Naive thymus-derived CD4-positive, alpha-beta T cell (primary cell): ENCODE measurements around the gene NOX5. TPM values are rescaled to one million over a fixed set of nuclear protein-coding genes. Genes with fewer than 3 reads are reported as not detected.

ENCODE experiments used
- ATAC-seq: fragments of 150-1000 bp; cut with Tn5 transposase; 2 replicates; pipeline ENCODE4 v1.10.0; 2021; ENCODE audit warnings: mild to moderate bottlenecking, moderate library complexity
- CTCF ChIA-PET: fragments of 350-600 bp; sonication (Branson Sonifier 250); formaldehyde crosslinking; loops from one replicate; lab custom pipeline; 2021; ENCODE audit warnings: antibody characterized with exemption; lab: Charles Lee
- POLR2A ChIA-PET: fragments of 350-600 bp; sonication (Branson Sonifier 250); formaldehyde crosslinking; loops from one replicate; lab custom pipeline; 2021; ENCODE audit warnings: antibody characterized with exemption, inconsistent platforms; lab: Charles Lee
- DNase-seq, 9 donors: peaks; one replicate each; pipeline versions ENCODE4 v3.0.0 to v3.0.0-alpha.2; 2020 to 2022; ENCODE audit warnings: mixed read lengths in 1 of 9
- H3K27ac ChIP-seq: one replicate; pipeline ENCODE4 v1.7.0; 2013; ENCODE audit warnings: mild to moderate bottlenecking, low read depth, low read length, moderate library complexity
- H3K27me3 ChIP-seq, 2 donors: one replicate each; pipeline ENCODE4 v1.7.0; 2013; ENCODE audit warnings: low read length in 2 of 2, mild to moderate bottlenecking in 2 of 2, moderate library complexity in 2 of 2; ENCODE audit not compliant: control insufficient read depth in 2 of 2, insufficient read depth in 2 of 2
- H3K36me3 ChIP-seq, 3 experiments: 1 replicate in 2 of 3; 2 replicates in 1 of 3; pipeline ENCODE4 v1.7.0; 2013; ENCODE audit warnings: low read length in 3 of 3, mild to moderate bottlenecking in 3 of 3, moderate library complexity in 1 of 3; ENCODE audit not compliant: insufficient read depth in 3 of 3, control insufficient read depth in 2 of 3
- H3K4me1 ChIP-seq, 2 donors: one replicate each; pipeline ENCODE4 v1.7.0; 2013; ENCODE audit warnings: low read length in 2 of 2, mild to moderate bottlenecking in 2 of 2, moderate library complexity in 1 of 2; ENCODE audit not compliant: control insufficient read depth in 2 of 2, insufficient read depth in 2 of 2
- H3K4me3 ChIP-seq: 2 replicates; pipeline ENCODE4 v1.7.0; 2013; ENCODE audit warnings: mild to moderate bottlenecking, low read length
- H3K9me3 ChIP-seq, 3 experiments: 1 replicate in 2 of 3; 2 replicates in 1 of 3; pipeline ENCODE4 v1.7.0; 2013; ENCODE audit warnings: low read length in 3 of 3; ENCODE audit not compliant: control insufficient read depth in 2 of 3
- H3K27ac Mint-ChIP-seq, 9 donors: one replicate each; pipeline ENCODE4 v1.8.0; 2020 to 2022; ENCODE audit warnings: mixed read lengths in 9 of 9, mild to moderate bottlenecking in 8 of 9, moderate library complexity in 5 of 9, inconsistent platforms in 2 of 9
- H3K27me3 Mint-ChIP-seq, 5 donors: one replicate each; pipeline ENCODE4 v1.8.0; 2021 to 2022; ENCODE audit warnings: mixed read lengths in 5 of 5, mild to moderate bottlenecking in 1 of 5
- H3K36me3 Mint-ChIP-seq, 5 donors: one replicate each; pipeline ENCODE4 v1.8.0; 2020 to 2022; ENCODE audit warnings: mixed read lengths in 5 of 5, mild to moderate bottlenecking in 3 of 5, inconsistent platforms in 1 of 5
- H3K4me1 Mint-ChIP-seq, 7 donors: one replicate each; pipeline ENCODE4 v1.8.0; 2020 to 2022; ENCODE audit warnings: mixed read lengths in 7 of 7, mild to moderate bottlenecking in 3 of 7, inconsistent platforms in 1 of 7
- H3K4me3 Mint-ChIP-seq, 10 donors: one replicate each; pipeline ENCODE4 v1.8.0; 2020 to 2022; ENCODE audit warnings: mild to moderate bottlenecking in 10 of 10, mixed read lengths in 10 of 10, moderate library complexity in 6 of 10, inconsistent platforms in 2 of 10
- H3K9me3 Mint-ChIP-seq, 11 donors: one replicate each; pipeline ENCODE4 v1.8.0; 2020 to 2022; ENCODE audit warnings: mixed read lengths in 11 of 11, mild to moderate bottlenecking in 4 of 11, inconsistent platforms in 1 of 11, moderate library complexity in 1 of 11
- intact Hi-C, 2 donors: fragments of 100-400 bp; cut with micrococcal nuclease; formaldehyde crosslinking; loops; one replicate each; pipeline ENCODE4 v1.15.1; 2023
- polyA plus RNA-seq, 2 donors: library from polyadenylated mRNA; unstranded; fragments of 300-500 nt; fragmentation: Illumina TruSeq; gene quantifications; one replicate each; pipeline ENCODE4 v1.2.3, GENCODE V29; 2021
- total RNA-seq, 6 experiments: library from RNA in 5 of 6; stranded (reverse) in 5 of 6; gene quantifications; 1 replicate in 5 of 6; 2 replicates in 1 of 6; pipeline ENCODE4 v1.2.3 and lab custom pipeline; 2021 to 2026

The NOX5 gene
- total and polyA plus RNA-seq, 7 experiments from 2014 or later = 0.05 TPM; not detected in 6

GRCh38 chr15:69025320-69025719 lies 10.8 kb downstream of the NOX5 start:
- intact Hi-C loops = no loop called here
- Mint-ChIP-seq H3K36me3 (no peaks in the 10 kb centered on the region), H3K9me3 (peaks cover 0 to 3% (median 0%) of the 10 kb centered on the region in 11 donors), H3K27ac (no peak overlapping the region), H3K4me1 (peaks cover 0 to 1% (median 0%) of the 10 kb centered on the region in 7 donors), H3K27me3 (peaks cover 0 to 26% (median 14%) of the 10 kb centered on the region in 5 donors), H3K4me3 (no peak overlapping the region)
- no peak overlapping the region for H3K4me3 ChIP-seq
- H3K27me3 ChIP-seq = no peaks in the 10 kb centered on the region
- DNase-seq (no peak), ATAC-seq (no peak)
- ChIA-PET CTCF (no interaction called here), POLR2A (no interaction called here)
- no peaks in the 10 kb centered on the region for H3K4me1 ChIP-seq
- no peaks in the 10 kb centered on the region for H3K36me3 ChIP-seq
- no peaks in the 10 kb centered on the region for H3K9me3 ChIP-seq
- H3K27ac ChIP-seq = no peak overlapping the region

DNA sequence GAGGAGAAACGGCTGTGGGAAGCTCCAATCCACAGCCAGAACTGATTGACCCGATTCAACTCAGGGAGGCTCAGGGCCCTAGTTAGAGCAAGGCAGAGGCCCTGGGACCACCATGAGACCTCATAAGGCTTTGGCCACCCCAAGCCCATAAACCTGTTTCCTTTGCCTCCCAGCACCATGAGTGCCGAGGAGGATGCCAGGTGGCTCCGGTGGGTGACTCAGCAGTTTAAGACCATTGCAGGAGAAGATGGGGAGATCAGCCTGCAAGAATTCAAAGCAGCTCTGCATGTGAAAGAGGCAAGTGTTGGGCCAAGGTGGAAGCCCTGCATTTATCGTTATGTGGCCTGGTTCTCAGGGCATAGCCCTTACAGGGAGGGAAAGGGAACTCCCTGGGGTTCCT lies 11.9 kb downstream of the NOX5 start:
- POLR2A ChIA-PET = interaction anchor here (0.6 kb wide), 1 partner anchor 670 kb away, joined by 3 read pairs; no protein-coding TSS in a partner anchor
- DNase-seq (no peak), ATAC-seq (no peak)
- intact Hi-C loops = no loop called here
- no peak overlapping the region for H3K4me3 Mint-ChIP-seq
- H3K36me3 ChIP-seq = no peaks in the 10 kb centered on the region
- H3K27me3 ChIP-seq = no peaks in the 10 kb centered on the region
- peaks cover 0 to 6% (median 0%) of the 10 kb centered on the region in 7 donors for H3K4me1 Mint-ChIP-seq
- H3K4me3 ChIP-seq = no peak overlapping the region
- CTCF ChIA-PET = interaction anchor here (1.6 kb wide), 1 partner anchor 33 kb away, joined by 4 read pairs; no protein-coding TSS in a partner anchor
- no peaks in the 10 kb centered on the region for H3K9me3 ChIP-seq
- no peak overlapping the region for H3K27ac ChIP-seq
- H3K36me3 Mint-ChIP-seq = no peaks in the 10 kb centered on the region
- H3K27me3 Mint-ChIP-seq = peaks cover 4 to 30% (median 16%) of the 10 kb centered on the region in 5 donors
- peaks cover 0 to 3% (median 0%) of the 10 kb centered on the region in 11 donors for H3K9me3 Mint-ChIP-seq
- no peaks in the 10 kb centered on the region for H3K4me1 ChIP-seq
- no peak overlapping the region for H3K27ac Mint-ChIP-seq

DNA sequence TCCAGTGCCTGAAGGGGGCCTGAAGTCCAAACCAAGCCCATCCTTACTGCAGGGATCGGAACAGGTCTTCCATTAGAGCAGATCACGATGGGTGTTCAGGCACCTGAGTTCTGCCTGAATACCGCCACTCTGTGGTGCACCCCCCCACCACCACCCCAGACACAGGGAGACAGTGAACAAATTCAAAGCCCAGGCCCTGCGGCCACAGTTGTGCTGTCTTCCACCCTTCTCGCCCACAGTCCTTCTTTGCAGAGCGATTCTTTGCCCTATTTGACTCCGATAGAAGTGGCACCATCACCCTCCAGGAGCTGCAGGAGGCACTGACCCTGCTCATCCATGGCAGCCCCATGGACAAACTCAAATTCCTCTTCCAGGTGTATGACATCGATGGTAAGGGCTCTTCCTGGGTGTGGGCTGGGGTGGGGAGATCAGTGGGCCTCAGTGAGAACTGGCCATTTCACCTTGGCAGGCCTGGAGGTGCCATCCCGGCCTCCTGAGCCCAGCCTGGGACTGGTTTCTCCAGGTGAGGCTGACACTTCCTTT lies 13.6 kb downstream of the NOX5 start:
- H3K4me3 Mint-ChIP-seq = no peak overlapping the region

GRCh38 chr15:69031013-69032001 lies 16.8 kb downstream of the NOX5 start:
- peak in 6 of 9 donors; percentile 8 to 36 (median 15) for DNase-seq
- peak overlapping the region in 2 of 9 donors; percentile 1 to 16 for H3K27ac Mint-ChIP-seq
- peak; percentile 69 for ATAC-seq

More for the DNA sequence above, 13.6 kb downstream of the NOX5 start:
- H3K36me3 ChIP-seq = no peaks in the 10 kb centered on the region
- Mint-ChIP-seq H3K4me1 (peaks cover 3 to 10% (median 4%) of the 10 kb centered on the region in 7 donors), H3K9me3 (peaks cover 0 to 1% (median 0%) of the 10 kb centered on the region in 11 donors), H3K27ac (no peak overlapping the region), H3K36me3 (no peaks in the 10 kb centered on the region), H3K27me3 (peaks cover 3 to 23% (median 13%) of the 10 kb centered on the region in 5 donors)
- DNase-seq (no peak), ATAC-seq (no peak)
- ChIA-PET CTCF (interaction anchor here (1.6 kb wide), 1 partner anchor 31 kb away, joined by 4 read pairs; no protein-coding TSS in a partner anchor), POLR2A (no interaction called here)
- no peaks in the 10 kb centered on the region for H3K27me3 ChIP-seq
- no peak overlapping the region for H3K4me3 ChIP-seq
- no peaks in the 10 kb centered on the region for H3K9me3 ChIP-seq
- no peak overlapping the region for H3K27ac ChIP-seq
- H3K4me1 ChIP-seq = peaks cover 0 to 4% of the 10 kb centered on the region in 2 donors
- intact Hi-C loops = no loop called here

GRCh38 chr15:69032031-69032430 lies 17.5 kb downstream of the NOX5 start:
- POLR2A ChIA-PET = no interaction called here
- no peaks in the 10 kb centered on the region for H3K36me3 Mint-ChIP-seq
- no peaks in the 10 kb centered on the region for H3K27me3 ChIP-seq
- H3K4me1 Mint-ChIP-seq = peaks cover 3 to 11% (median 4%) of the 10 kb centered on the region in 7 donors
- DNase-seq (no peak), ATAC-seq (no peak)
- no peak overlapping the region for H3K27ac ChIP-seq
- H3K27ac Mint-ChIP-seq = no peak overlapping the region
- no peaks in the 10 kb centered on the region for H3K36me3 ChIP-seq
- intact Hi-C loops = no loop called here
- no peaks in the 10 kb centered on the region for H3K9me3 Mint-ChIP-seq
- H3K4me3 Mint-ChIP-seq = peak overlapping the region in 9 of 10 donors; percentile 61 to 74 (median 66)
- H3K4me3 ChIP-seq = no peak overlapping the region
- H3K27me3 Mint-ChIP-seq = peaks cover 19 to 36% (median 21%) of the 10 kb centered on the region in 5 donors
- CTCF ChIA-PET = no interaction called here
- H3K9me3 ChIP-seq = no peaks in the 10 kb centered on the region
- peaks cover 0 to 4% of the 10 kb centered on the region in 2 donors for H3K4me1 ChIP-seq

More at GRCh38 chr15:69031013-69032001, 16.8 kb downstream of the NOX5 start:
- Mint-ChIP-seq H3K4me1 (peaks cover 3 to 11% (median 4%) of the 10 kb centered on the region in 7 donors), H3K27me3 (peaks cover 11 to 31% (median 21%) of the 10 kb centered on the region in 5 donors), H3K36me3 (no peaks in the 10 kb centered on the region), H3K9me3 (no peaks in the 10 kb centered on the region), H3K4me3 (peak overlapping the region; percentile 5 to 74 (median 66))
- intact Hi-C loops = no loop called here
- Histone ChIP-seq H3K27me3 (no peaks in the 10 kb centered on the region), H3K4me1 (peaks cover 0 to 4% of the 10 kb centered on the region in 2 donors), H3K36me3 (no peaks in the 10 kb centered on the region), H3K27ac (no peak overlapping the region), H3K9me3 (no peaks in the 10 kb centered on the region), H3K4me3 (no peak overlapping the region)
- ChIA-PET POLR2A (no interaction called here), CTCF (no interaction called here)

DNA sequence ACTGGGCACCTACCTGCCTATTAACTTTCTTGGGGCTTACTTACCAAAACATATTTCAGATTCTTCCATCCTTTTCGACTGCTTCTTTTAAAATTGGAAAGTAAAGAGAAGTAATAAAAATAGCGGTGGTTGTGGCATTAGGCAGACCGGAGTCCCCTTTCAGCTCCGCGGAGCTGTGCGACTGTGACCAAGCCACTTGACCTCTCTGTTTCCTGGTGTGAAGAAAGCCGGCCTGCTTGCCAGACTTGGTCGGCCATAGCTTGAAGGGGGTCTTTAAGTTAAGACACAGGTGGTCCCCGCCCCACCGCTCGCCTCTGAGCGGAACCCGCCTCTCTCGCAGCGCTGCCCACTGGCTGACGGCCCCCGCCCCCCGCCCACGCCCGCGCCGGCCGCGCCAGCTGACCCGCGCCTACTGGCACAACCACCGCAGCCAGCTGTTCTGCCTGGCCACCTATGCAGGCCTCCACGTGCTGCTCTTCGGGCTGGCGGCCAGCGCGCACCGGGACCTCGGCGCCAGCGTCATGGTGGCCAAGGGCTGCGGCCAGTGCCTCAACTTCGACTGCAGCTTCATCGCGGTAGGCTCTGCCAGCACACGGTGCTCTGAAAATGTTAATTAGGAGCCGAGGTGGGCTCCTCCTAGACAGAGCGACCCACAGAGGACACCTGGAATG lies 18.3 kb downstream of the NOX5 start:
- Mint-ChIP-seq H3K4me1 (peaks cover 3 to 11% (median 4%) of the 10 kb centered on the region in 7 donors), H3K27me3 (peaks cover 21 to 40% (median 26%) of the 10 kb centered on the region in 5 donors), H3K36me3 (no peaks in the 10 kb centered on the region), H3K27ac (no peak overlapping the region), H3K4me3 (peak overlapping the region in 2 of 10 donors; percentile 63 to 70), H3K9me3 (no peaks in the 10 kb centered on the region)
- CTCF ChIA-PET = interaction anchor here (0.7 kb wide), 1 partner anchor 28 kb away, joined by 6 read pairs; no protein-coding TSS in a partner anchor
- ATAC-seq (no peak), DNase-seq (no peak)
- H3K36me3 ChIP-seq = no peaks in the 10 kb centered on the region
- H3K27me3 ChIP-seq = no peaks in the 10 kb centered on the region
- H3K27ac ChIP-seq = no peak overlapping the region
- peaks cover 0 to 4% of the 10 kb centered on the region in 2 donors for H3K4me1 ChIP-seq
- POLR2A ChIA-PET = no interaction called here
- H3K9me3 ChIP-seq = no peaks in the 10 kb centered on the region
- H3K4me3 ChIP-seq = no peak overlapping the region
- intact Hi-C loops = no loop called here
